MV-4-11 (cell line): ENCODE data around the gene CEACAM20.
"Not testable (repeated sequence)": the region's sequence is repeated elsewhere in the genome, so short reads cannot be mapped to it uniquely, and the experiment has no call there.

Experiments
- DNase-seq: peaks from one replicate; lab custom pipeline; 2025; lab: John Stamatoyannopoulos, UW

CEACAM20 gene

GRCh38 chr19:44548736-44549135, 19.3 kb upstream of the CEACAM20 start:
- DNase-seq = no peak

DNA sequence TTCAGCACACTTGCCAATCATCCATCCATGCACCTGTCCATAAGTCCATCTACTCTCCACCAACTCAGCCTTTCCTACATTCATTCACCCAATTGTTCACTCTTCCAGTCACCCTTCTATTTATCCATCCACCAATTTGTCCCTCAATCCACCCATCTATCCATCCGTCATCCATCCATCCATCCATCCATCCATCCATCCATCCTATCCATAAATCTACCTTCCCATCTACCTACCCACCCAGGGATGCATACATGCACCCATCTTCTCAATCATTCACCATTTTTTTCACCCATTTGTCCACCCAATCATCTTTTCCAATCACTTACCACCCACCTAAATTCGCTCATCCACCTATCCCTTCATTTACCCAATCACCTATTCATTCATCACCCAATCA, 14.6 kb upstream of the CEACAM20 start:
- DNase-seq = no peak

GRCh38 chr19:44542671-44543070, 13.2 kb upstream of the CEACAM20 start:
- no peak for DNase-seq

DNA sequence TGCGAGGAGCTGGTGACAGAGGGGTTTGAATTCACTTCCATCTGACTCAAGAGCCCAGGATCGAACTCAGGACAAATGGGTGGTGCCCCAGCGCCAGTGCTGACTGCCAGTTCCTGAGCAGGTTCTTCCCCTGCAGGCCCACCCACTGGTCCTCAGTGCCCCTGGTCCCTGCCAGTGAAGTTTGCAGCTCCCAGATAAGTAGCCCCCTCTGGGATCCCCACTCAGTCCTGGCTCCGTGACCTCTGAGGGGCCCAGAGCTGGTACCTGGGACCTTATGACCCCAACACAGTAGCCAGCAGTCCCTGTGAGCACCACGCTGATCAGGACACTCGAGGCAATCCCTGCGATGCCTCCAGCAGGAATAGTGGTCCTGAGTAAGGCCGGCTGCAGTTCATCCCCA, 11.3 kb upstream of the CEACAM20 start:
- no peak for DNase-seq

DNA sequence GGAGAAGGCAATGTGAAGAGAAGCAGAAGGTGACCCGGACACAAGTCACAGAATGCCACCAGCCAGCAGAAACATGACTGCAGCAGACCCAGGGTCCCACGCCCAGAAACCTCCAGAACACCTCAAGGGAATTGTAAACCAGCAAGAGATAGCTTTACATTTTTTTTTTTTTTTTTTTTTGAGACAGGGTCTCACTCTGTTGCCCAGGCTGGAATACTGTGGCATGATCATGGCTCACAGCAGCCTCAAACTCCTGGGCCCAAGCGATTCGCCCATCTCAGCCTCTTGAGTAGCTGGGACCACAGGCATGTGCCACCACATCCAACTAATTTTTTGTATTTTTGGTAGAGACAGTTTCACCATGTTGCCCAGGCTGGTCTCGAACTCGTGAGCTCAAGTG, 10.5 kb upstream of the CEACAM20 start:
- no peak for DNase-seq

- no peak for DNase-seq
Measured at GRCh38 chr19:44539236-44539826, 9.9 kb upstream of the CEACAM20 start.

GRCh38 chr19:44535361-44535760, 5.9 kb upstream of the CEACAM20 start:
- DNase-seq = not testable (repeated sequence)

- no peak for DNase-seq
Measured at GRCh38 chr19:44532819-44533218, 3.3 kb upstream of the CEACAM20 start.

DNA sequence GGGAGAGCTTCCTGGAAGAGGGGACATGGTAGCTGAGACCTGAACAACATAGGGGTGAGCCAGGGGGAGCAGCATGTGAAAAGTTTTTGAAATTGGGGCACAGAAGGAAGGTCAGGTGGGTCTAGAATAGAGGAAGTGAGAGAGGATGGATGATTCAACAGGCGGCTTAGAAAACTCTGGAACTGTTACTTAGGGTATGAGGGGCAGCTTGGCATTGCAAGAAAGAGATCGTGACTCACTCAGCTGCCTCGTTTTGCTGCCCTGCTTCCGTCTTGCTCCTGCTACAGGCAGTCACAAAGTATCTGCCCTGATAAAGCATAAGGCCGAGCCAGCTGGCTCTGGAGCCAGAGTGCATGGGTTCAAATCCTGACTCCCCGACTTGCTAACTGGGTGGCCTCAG, 1.3 kb upstream of the CEACAM20 start:
- peak; percentile 99 for DNase-seq

DNA sequence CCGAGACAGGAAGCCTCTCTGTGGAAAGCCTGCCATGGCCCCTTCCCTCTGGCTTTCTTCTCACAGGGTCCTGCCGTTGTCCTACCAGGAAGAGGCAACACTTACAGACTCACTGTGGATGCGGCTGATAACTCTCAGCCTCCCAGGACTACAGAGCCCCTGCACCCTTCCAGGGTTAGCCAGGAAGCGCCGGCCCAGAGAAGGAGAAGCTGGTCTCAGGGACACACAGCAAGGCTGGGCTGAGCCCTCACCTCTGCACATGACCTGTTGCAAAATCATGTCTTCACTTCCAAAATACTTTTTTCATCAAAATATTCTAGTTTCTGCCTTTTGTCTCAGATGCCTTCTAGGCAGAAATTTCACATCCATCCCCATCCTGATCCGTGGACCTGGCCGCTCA, 1.9 kb downstream of the CEACAM20 start:
- DNase-seq = no peak

DNA sequence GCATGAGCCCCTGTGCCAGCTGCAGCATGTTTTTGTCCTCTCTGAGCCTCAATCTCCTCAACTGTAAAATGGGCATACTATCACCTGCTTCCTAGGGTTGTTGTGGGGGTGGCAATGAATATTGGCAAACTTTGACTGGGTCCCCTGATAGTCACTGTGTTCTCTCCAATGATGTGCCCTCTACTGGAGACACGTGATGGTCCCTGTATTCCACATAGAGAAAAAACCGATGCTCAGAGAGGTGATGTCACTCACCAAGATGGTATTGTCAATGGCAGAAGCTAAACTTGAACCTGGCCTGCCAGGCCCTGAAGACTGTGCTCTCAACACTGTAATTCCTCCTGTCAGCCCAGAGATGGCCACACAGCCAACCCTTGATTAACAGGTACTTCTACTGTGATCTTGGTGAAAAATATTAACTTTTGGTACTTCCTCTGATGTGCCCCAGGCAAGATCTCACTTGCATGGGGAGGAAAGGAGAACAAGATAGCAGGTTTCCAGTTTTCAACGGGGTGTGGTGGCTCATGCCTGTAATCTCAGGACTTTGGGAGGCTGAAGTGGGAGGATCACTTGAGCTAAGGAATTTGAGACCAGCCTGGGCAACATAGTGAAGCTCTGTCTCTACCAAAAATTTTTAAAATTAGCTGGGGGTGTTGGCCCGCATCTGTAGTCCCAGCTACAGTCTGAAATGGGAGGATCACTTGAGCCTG, 3.6 kb downstream of the CEACAM20 start:
- no peak for DNase-seq

- no peak for DNase-seq
Measured at GRCh38 chr19:44521370-44521769, 8.1 kb downstream of the CEACAM20 start.

- no peak for DNase-seq
Measured at GRCh38 chr19:44517146-44517545, 12.3 kb downstream of the CEACAM20 start.

DNA sequence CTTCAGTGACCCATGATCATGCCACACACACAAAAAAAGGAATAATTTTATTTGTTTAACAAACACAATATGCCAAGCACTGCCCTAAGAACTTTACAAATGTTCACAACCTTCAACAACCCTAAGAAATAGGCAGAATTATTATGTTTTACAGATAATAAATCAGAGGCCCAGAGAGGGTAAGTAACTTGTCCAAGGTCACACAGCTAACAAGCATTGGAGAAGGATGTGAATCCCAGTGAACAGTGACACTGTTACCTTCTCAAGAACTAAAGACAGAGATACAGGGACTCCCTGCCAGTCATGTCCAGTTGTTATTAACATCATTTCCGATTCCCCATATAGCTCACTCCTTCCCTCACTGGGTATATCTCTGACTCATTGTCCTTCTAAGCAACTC, 13.6 kb downstream of the CEACAM20 start:
- no peak for DNase-seq

DNA sequence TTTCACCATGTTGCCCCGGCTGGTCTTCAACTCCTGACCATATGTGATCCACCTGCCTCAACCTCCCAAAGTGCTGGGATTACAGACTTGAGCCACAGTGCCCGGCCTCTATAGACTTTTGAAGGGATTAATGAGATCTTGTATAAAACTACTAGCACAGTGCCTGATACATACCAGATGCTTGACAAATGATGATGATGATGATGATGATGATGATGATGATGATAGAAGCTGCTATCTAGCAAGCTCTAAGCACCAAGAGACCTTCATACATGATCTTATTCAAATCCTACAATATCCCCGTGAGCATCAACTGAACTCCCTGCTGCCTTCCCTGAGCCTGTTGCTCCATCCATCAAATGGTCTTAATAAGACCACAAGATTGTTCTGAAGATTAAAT, 14.4 kb downstream of the CEACAM20 start:
- no peak for DNase-seq

DNA sequence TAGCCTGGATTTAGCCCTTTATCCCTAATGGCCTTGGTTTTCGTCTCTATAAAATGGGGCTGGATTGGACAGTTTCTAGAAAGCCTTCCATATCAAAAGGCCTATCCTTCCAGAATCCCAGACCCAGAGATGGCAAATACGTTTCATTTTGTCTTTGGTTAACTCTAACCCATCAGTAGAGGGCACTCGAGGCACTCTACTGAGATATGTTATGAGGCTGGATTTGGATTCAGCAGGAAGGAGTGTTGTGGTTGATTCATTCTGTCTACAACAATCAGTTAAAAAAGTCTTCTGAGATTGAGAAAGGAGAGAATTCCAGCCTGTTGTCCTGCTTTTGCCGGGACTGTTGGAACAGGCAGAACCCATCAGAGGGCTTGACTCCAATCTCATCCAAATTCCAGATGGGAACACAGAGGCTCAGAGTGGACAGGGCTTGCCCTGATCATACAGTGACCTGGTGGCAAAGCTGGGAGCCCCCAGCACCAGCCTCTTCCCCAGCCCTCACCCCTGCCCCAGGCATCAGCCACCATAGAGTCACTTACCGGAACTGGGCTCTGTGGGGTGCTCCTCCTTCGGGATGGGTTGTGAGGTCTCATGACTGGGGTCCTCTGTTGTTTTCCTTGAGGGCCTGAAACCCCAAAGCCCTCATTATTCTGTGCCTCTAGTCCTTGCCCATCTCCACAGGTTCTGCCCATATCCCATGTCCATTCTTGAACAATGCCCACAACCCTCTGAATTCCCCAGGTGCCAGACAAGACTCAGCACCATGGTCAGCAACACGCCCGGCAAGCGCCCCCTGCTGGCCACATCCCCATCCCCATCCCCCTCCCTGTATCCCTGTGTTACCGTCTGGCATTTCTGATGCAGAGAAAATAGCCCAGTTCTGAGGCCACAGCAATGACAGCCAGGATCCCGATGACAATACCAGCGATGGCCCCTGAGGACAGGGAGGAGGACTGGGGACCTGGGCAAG, 16.9 kb downstream of the CEACAM20 start:
- DNase-seq = peak; percentile 68

- no peak for DNase-seq
Measured at GRCh38 chr19:44509478-44509877, 20.0 kb downstream of the CEACAM20 start.

GRCh38 chr19:44499962-44500949, 29.2 kb downstream of the CEACAM20 start, which contains the start of gene ZNF180:
Gene ZNF180 (minus strand): TSS chr19:44500522. CDS start chr19:44497334, 3,188 bp downstream.
- DNase-seq = peak; percentile 98

- DNase-seq = no peak
Measured at GRCh38 chr19:44499559-44499958, 29.9 kb downstream of the CEACAM20 start.

DNA sequence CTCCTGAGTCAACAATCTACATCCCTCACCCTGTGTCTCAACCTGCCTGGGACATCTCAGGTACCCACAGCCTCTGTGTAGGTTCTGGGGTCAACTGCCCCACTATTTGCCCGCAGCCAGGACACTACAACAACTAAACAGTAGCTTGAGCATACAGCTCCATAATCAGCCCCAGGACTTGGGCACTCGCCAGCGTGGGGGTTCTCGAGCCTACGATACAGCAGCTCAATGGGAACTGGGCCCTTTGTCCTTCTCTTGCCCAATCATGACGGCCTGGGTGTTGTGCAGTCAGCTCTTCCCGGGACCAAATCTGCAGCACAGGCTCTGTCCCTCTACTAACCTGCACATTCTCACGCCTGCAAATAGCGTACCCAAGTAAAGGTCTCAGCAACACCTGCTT, 30.5 kb downstream of the CEACAM20 start:
- no peak for DNase-seq

DNA sequence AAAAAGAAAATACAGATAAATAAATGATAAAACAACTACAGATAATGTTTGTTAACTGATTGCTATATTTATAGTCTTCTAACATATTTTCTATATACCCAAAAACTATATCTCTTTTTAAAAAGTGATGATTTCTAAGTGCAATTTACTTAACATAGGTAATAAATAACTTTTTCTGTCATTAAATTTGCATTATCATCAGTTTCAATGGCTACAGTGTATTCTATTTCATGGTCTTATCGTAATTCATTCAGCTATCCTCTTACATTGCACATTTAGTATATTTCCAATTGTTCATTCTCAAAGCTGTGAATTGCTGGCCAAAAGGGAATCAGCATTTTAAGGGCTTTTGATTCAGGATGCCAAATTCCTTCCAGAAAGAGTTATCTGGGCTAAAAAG, 32.8 kb downstream of the CEACAM20 start:
- no peak for DNase-seq
